K562 (cell line): Measurements from ENCODE around the gene ANKDD1A.

Source experiments
- CHD4 ChIP-seq: fragments of 200-600 bp; sonication (generic); IDR thresholded peaks from 3 replicates; pipeline ENCODE4 v1.6.1; 2012; ENCODE audit warnings: low read depth, mild to moderate bottlenecking, mixed read lengths, low read length, inconsistent platforms; ENCODE audit not compliant: insufficient read depth, insufficient replicate concordance, poor library complexity, severe bottlenecking
- E2F4 ChIP-seq: sonication (generic); formaldehyde crosslinking; IDR thresholded peaks from 2 replicates; pipeline ENCODE4 v1.8.0; 2022; ENCODE audit warnings: mild to moderate bottlenecking, low read depth, missing genetic modification reagents
- ETS1 ChIP-seq: conservative IDR thresholded peaks from 2 replicates; pipeline ENCODE4 v1.6.1; 2011; ENCODE audit warnings: low read depth, mild to moderate bottlenecking, low read length; ENCODE audit not compliant: control insufficient read depth
- HDAC2 ChIP-seq: fragments of 450-650 bp; IDR thresholded peaks from 2 replicates; pipeline ENCODE4 v1.6.1; 2016; ENCODE audit warnings: mild to moderate bottlenecking
- POLR2AphosphoS5 ChIP-seq: IDR thresholded peaks from 2 replicates; pipeline ENCODE4 v1.6.1; 2011; ENCODE audit warnings: mild to moderate bottlenecking, low read depth, low read length, moderate library complexity; ENCODE audit not compliant: control insufficient read depth, insufficient read depth
- PRDM10 ChIP-seq: fragments of 450-650 bp; IDR thresholded peaks from 2 replicates; pipeline ENCODE4 v1.6.1; 2018; ENCODE audit not compliant: partially characterized antibody
- SAFB2 ChIP-seq: fragments of 200-400 bp; formaldehyde crosslinking; IDR thresholded peaks from 2 replicates; pipeline ENCODE4 v1.6.1; 2018; ENCODE audit warnings: borderline replicate concordance, low read length, low read depth, moderate library complexity; ENCODE audit not compliant: severe bottlenecking
- ZFP91 ChIP-seq: sonication (generic); formaldehyde crosslinking; IDR thresholded peaks from 2 replicates; pipeline ENCODE4 v1.8.0; 2022; ENCODE audit warnings: mild to moderate bottlenecking, missing genetic modification reagents
- ZNF280B ChIP-seq: fragments of 250-450 bp; sonication (Bioruptor Pico); IDR thresholded peaks from 2 replicates; pipeline ENCODE4 v1.5.1; 2021; ENCODE audit warnings: mild to moderate bottlenecking

GRCh38 chr15:64901141-64901540 lies 10.6 kb upstream of the ANKDD1A start:
- no peak for TF ChIP-seq PRDM10
- TF ChIP-seq ETS1, result no peak
- TF ChIP-seq POLR2AphosphoS5, result no peak
- TF ChIP-seq E2F4 (CRISPR knock-in tag), result no peak
- no peak for TF ChIP-seq ZFP91
- no peak for TF ChIP-seq ZNF280B (CRISPR knock-in tag)
- TF ChIP-seq HDAC2, result no peak
- TF ChIP-seq CHD4, result no peak
- no peak for TF ChIP-seq SAFB2
